Measurements from ENCODE around the gene TEKT5. TPM values are rescaled to one million over a fixed set of nuclear protein-coding genes. Genes with fewer than 3 reads are reported as not detected.

TEKT5 gene
- total RNA-seq, 2 experiments from 2014 or later: 0.18 TPM; not detected in 1

Other genes starting within 250 kb of the TEKT5 start
- gene EMP2, start 114.3 kb downstream of the TEKT5 start, total RNA-seq: not detected
- 10 to 100 TPM; 27.8 to 35.3 TPM for gene NUBP1, start 48.9 kb upstream of the TEKT5 start, total RNA-seq
- gene TVP23A, start 123.9 kb upstream of the TEKT5 start, total RNA-seq: not detected
- 100 to 1,000 TPM in 1 of 2 experiments, 10 to 100 TPM in 1; 68.7 to 103 TPM for gene CIITA, start 182.3 kb upstream of the TEKT5 start, total RNA-seq
- 10 to 100 TPM; 23.3 to 30.8 TPM for gene DEXI, start 247.5 kb upstream of the TEKT5 start, total RNA-seq
- gene CLEC16A, start 249.6 kb upstream of the TEKT5 start, total RNA-seq: 10 to 100 TPM; 36.5 to 55.9 TPM

Data from activated CD8-positive, alpha-beta memory T cell treated with anti-CD3 and anti-CD28 coated beads, Interleukin-2, amount 10 ng/mL, durations not matched to agents 7 days and 5 days (primary cell).